ENCODE data around the gene DCST1.

DCST1 gene

GRCh38 chr1:155035936-155036335 lies 2.3 kb downstream of the DCST1 start:
- no peak for DNase-seq

DNA sequence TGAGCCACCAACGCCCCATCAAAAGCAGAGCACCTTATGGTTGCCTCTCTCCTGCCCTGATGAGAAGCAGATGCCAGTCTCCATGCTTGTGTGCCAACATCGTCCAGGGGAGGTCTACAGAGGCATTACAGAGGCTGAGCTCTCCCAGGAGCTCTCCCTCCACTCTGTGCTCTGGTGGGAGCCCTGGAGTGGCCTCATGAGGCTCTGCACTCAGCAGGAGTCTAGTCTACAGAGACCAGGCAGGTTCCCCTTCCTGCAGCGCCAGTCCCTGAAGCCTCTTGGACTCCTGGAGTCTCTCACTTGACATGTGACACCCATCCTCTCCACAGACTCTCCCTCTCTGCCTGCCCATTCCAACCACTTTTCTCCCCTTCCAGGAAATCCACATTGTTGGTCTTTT lies 3.4 kb downstream of the DCST1 start:
- DNase-seq, result no peak

GRCh38 chr1:155037851-155038441 lies 4.3 kb downstream of the DCST1 start:
- no peak for DNase-seq

DNA sequence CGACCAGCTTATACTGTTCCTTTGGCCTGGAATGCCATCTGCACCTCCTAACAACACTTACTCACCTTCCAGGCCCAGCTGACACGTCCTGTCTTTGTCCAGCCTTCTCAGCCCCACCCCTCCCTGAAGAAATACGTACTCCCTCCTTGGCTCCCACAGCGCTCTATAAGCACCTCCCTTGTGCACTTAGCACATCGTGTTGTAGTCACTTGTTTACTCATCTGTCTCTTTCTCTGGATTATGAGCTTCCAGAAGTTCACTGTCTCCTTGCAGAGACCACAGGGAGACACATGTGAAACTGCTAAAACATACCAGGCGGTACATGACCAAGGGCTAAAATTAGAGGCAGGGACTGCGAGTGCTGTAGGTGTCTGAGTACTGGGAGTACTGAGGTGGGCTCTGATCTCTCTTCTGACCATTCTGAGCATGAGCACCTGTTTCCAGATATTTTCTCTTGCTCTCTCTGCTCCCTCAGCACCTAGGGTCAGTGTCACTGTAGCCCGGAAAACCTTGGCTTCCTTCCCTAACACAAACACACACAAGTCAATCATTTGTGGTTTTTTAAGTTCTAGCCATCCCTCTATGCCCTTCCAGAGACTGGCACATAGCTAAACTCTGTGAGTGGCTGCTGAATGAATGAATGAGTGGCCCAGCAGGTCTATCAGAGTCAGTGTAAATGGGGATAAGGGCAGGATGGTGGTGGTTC lies 5.1 kb downstream of the DCST1 start:
- no peak for DNase-seq

DNA sequence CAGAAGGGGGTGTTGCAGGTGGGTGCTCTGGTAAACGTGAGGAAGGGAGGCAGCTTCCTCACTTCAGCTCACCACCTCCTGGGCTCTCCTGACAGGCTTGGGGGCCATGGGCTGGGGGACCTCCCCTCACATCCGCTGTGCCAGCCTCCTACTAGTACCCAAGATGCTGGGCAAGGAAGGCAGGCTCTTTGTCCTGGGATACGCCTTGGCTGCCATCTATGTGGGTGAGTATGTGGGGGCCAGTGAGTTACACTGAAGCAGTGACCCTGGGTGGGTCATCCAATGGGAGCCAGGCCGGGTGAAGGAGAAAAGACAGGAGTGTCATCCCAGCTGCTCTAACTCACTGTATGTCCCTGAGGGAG lies 5.7 kb downstream of the DCST1 start:
- no peak for DNase-seq

- DNase-seq, result no peak
These were observed 6.9 kb downstream of the DCST1 start for GRCh38 chr1:155040358-155041093.

- DNase-seq, result no peak
These were observed 9.2 kb downstream of the DCST1 start for GRCh38 chr1:155042789-155043188.

DNA sequence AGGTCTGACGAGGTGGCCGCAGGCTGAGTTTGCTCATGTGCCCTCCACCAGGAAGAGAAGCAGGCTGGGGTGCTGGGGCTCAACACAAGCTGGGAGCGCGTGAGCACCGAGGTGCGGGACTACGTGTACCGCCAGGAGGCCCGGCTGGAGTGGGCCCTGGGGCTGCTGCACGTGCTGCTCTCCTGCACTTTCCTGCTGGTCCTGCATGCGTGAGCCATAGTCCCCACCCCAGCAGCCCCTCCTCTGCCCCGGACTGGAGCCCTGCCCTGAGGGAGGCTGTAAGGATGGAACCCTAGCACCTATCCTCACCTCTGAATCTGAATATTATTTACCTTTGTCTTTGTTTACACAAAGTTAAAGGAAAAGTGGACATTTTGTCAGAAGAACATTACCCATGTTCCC lies 9.7 kb downstream of the DCST1 start:
- DNase-seq, result no peak

- no peak for DNase-seq
These were observed 10.2 kb downstream of the DCST1 start for GRCh38 chr1:155043793-155044192.

DNA sequence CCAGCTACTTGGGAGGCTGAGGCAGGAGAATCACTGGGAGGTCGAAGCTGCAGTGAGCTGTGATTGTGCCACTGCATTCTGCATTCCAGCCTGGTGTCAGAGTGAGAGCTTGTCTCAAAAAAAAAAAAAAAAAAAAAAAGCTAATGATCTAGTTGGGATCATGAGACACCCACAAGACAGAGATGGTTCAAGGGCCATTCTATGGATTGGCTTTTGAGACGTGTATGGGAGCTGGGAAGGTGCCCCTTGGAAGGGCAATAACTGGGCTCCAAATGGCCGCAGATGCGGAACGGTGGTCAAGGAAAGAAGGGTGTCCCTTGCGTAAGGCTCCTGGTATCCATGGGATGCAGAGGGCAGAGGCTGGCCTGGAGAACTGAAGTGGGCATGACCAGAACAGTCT lies 10.7 kb downstream of the DCST1 start:
- DNase-seq, result no peak

- DNase-seq, result peak; percentile 67
These were observed 11.4 kb downstream of the DCST1 start for GRCh38 chr1:155044812-155045657.

GRCh38 chr1:155048449-155049334 lies 15.1 kb downstream of the DCST1 start:
- DNase-seq, result no peak

DNA sequence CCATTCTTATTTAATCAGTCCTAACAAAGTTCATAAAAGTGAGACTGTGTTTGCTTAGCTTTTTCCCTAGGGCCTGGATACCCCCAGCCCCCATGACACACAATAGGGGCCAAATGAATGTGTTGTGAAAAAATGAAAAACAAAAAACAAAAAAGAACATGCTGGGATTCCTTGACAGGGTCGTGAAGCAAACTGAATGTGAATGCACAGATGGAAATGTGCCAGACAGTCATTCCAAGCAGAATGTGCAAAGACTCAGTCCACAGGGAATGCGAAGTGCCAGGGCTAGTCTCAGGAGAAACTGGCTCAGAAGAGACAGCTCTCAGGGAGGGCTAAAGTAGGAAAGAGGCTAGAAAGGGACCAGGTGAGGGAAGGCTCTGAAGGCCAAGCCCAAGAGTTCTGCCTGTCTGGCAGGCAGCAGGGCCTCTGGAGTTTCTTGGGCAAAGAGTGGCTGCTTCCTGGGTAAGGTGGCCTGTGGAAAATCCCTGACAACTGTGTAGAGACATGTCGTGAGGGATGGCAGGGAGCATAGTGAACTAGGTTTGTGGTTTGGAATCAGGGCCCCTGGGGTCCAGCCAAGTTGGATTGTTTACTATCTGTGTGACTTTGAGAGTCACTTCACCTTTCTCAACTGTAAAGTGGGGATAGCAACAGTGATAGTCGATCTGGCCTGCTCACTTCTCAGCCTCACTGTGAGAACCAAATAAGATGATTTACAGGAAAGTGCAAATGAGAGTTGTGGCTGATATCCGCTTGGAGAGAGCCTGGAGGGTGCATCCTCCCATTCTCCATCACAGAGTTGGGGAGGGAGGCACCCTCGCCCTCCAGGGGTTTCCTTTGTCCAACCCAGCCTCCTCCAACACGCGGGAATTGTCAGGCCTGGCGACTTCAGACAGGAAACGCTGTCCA lies 16.3 kb downstream of the DCST1 start:
- no peak for DNase-seq

- peak; percentile 92 for DNase-seq
These were observed 17.1 kb downstream of the DCST1 start, which contains the start of gene ADAM15 for GRCh38 chr1:155050560-155051341. ADAM15 (plus strand) TSS chr1:155051316; CDS start chr1:155051387, 71 bp downstream.

DNA sequence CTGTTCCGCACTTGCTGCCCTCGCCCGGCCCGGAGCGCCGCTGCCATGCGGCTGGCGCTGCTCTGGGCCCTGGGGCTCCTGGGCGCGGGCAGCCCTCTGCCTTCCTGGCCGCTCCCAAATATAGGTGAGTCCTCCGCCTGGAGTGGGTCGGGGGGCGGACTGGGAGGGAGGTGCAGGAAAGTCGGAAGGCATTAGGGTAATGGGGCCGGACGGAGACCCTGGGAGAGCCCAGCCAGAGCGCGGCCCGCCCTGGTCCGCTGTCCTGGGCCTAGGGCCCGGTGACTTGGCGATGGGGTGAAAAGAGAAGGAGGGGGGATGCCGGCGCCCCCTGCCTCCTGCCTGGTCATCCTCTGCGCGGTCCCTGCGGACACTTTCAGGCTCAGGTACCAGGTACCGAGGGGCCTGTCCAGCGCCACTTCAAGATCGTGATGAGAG lies 17.7 kb downstream of the DCST1 start:
- DNase-seq, result peak; percentile 72

DNA sequence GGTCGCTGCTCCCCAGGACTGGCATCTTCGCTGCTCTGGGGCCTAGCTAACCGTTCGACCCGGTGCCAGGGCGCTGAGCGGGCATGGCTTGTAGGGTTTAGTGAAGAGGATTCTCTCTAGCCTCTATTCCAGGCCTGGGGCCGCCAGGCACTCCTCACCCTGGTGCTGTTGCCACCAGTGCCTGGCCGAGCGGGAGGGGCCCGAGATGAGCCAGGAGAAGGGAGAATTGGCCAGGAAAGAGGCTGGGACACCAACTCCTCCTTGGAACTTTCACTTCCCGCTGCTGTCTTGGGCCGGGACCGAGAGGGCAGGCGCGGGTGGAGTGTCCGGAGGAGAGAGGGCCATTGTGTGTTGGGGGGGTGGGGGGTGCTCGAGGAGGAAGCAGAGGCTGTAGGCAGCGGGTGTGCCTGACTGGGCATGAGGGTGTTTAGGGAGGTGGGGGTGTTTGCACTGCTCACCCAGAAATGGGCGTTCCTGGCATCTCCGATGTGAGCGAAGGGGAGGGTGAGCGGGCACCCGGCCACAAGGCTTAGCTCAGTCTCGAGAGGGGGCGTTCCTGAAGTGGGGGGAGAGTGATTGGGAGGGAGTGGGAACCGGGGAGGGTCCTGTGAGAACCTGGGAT lies 18.3 kb downstream of the DCST1 start:
- DNase-seq, result peak; percentile 65

DNA sequence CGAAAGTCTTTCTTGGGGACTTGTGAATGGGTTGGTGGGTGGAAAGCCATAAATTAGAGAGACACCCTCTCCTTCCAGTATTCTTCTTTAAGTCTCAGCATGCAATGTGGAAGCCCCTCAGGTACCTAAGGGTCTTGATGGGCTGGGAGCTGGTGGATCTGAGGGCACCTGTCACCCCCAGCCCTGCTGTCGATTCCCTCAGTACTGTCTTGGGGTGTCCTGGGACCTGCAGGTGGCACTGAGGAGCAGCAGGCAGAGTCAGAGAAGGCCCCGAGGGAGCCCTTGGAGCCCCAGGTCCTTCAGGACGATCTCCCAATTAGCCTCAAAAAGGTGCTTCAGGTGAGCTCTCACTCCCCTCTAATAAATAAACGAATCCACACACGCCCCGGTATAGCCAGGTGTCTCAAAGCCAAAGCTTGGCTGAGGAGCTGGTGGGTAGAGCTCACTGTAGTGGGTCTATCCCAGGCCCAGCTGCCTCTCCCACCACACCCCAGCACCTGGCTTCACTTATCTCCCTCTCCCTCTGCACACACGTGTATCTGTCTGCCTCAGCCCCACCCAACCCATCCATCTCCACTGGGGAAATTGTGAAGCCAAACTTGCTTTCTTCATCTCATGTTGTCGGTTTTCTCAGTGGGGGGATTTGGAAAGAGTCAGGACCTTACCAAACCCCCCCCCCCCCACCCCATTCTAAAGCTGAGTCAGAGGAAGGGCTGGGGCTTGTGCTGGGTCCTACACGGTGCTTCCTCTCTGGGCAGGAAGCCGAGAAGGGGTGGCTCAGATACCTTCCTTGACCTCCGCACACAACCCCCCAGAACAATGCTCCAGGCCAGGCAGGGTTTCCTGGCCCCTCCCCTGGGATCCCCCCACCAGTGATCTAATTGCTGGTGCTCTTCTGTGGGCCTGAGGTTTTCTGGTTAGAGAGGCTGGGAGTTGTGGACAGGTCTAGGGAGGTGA lies 19.1 kb downstream of the DCST1 start:
- peak; percentile 46 for DNase-seq

DNA sequence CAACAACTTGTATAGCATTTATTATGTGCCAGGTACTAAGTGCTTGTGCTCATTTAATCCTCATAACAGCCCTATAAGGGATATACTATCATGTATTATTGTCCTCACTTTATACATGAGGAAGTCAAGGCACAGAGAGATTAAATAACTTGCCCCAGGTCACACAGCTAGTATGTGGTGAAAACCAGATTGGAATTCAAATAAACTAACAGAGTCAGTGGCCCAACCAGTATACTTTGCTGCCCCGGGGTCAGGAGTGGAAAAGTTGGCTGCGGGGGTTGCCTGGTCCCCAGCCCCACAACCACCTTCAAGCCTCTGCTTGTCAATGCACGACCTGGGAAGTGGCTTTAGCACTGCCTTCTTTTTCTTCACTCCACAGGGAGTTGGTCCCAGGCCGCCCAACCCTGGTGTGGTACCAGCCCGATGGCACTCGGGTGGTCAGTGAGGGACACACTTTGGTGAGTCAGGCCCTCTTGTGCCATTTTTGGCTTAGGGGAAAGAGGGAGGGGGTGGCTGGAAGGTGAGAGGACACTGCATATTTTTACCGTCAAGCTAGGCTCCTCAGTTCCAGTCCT lies 20.0 kb downstream of the DCST1 start:
- no peak for DNase-seq

Measured in NCI-H526 treated with DMSO at 0.1 percent for 48 hours (cell line).